Choroid plexus epithelial cell (primary cell): ENCODE data around the gene COL5A2.

ENCODE experiments used
- DNase-seq: peaks from one replicate; pipeline ENCODE4 v3.0.0-alpha.2; 2010; ENCODE audit warnings: low read depth
- H3K4me3 ChIP-seq: 2 replicates; pipeline ENCODE4 v1.5.1; 2011; ENCODE audit warnings: low read depth, mild to moderate bottlenecking, control low read depth, low read length, moderate library complexity
- TF ChIP-seq, protein P1 (sequence below): conservative IDR thresholded peaks from 2 replicates; pipeline ENCODE4 v1.5.1; 2011; ENCODE audit warnings: low read depth, mild to moderate bottlenecking, control low read depth, inconsistent platforms, low read length, moderate library complexity

COL5A2 gene

DNA sequence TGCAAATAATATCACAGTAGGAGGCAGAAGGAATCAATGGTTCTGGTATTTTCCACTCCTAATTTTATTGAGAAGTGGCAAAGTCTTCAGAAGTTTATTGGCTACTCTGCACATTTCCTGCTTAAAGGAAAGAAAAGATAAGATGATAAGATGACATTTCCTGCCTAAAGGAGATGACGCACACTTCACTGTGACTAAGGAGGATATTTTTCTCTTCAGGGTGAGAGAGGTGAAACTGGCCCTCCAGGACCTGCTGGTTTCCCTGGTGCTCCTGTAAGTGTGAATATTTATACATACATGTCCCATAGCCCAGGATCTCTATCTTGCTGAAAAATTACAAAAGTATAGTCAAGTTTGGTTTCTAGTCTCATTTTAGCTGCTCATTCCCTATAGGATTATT lies 177.5 kb downstream of the COL5A2 start:
- TF ChIP-seq, protein P1, sequence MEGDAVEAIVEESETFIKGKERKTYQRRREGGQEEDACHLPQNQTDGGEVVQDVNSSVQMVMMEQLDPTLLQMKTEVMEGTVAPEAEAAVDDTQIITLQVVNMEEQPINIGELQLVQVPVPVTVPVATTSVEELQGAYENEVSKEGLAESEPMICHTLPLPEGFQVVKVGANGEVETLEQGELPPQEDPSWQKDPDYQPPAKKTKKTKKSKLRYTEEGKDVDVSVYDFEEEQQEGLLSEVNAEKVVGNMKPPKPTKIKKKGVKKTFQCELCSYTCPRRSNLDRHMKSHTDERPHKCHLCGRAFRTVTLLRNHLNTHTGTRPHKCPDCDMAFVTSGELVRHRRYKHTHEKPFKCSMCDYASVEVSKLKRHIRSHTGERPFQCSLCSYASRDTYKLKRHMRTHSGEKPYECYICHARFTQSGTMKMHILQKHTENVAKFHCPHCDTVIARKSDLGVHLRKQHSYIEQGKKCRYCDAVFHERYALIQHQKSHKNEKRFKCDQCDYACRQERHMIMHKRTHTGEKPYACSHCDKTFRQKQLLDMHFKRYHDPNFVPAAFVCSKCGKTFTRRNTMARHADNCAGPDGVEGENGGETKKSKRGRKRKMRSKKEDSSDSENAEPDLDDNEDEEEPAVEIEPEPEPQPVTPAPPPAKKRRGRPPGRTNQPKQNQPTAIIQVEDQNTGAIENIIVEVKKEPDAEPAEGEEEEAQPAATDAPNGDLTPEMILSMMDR, result no peak
- H3K4me3 ChIP-seq, result no peak overlapping the region
- peak; percentile 78 for DNase-seq

DNA sequence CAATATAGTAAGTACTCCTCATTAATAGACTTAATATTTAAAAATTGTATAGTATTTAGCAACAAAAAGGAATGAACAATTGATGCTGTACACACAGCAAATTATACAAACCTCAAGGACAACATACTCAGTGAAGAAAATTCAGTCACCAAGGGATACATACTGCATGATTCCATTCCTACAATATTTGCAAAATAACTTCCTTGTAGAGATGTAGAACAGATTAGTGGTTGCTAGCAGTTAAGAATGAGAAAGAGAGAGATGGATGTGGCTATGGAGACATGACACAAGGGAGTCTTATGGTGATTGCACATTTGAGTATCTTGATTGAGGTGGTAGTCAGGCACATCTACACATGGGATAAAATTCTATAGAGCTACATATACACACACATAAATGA lies 179.3 kb downstream of the COL5A2 start:
- no peak overlapping the region for H3K4me3 ChIP-seq
- TF ChIP-seq, protein P1, result no peak

DNA sequence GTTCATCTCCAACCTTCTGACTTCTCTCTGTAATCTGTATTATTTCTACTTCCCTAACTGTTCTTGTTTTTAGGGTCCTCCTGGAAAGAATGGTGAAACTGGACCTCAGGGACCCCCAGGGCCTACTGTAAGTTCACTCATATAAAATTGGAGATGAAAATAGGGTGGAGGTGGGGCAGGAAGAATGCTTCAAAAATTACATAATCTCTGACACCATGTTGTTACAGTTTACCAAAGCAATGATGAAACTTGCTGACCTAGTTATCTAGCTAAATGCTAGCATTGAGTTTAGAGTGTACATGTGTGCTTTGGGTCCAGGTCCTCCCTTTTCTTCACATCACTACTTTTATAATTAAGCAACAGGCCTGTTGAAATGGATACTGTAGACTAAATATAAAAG lies 182.3 kb downstream of the COL5A2 start:
- TF ChIP-seq, protein P1, result no peak
- no peak overlapping the region for H3K4me3 ChIP-seq
- peak; percentile 70 for DNase-seq

More for the DNA sequence above, 179.3 kb downstream of the COL5A2 start:
- no peak for DNase-seq

DNA sequence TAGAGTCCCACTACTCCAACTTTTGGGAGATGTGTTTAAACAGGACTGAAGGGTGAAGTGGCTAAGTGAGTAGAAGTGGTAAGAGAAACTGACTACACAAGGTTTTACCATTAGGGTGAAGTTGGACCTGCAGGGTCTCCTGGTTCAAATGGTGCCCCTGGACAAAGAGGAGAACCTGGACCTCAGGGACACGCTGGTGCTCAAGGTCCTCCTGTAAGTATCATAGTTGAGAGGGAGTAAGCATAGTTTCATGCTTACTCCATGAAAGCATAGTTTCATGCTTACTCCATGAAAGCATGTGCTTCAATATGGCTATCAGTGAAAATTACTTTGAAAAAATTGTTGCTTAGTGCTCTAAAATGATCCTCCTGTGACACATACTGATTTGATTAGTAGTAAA lies 186.3 kb downstream of the COL5A2 start:
- no peak for DNase-seq
- H3K4me3 ChIP-seq, result no peak overlapping the region
- TF ChIP-seq, protein P1, result no peak

DNA sequence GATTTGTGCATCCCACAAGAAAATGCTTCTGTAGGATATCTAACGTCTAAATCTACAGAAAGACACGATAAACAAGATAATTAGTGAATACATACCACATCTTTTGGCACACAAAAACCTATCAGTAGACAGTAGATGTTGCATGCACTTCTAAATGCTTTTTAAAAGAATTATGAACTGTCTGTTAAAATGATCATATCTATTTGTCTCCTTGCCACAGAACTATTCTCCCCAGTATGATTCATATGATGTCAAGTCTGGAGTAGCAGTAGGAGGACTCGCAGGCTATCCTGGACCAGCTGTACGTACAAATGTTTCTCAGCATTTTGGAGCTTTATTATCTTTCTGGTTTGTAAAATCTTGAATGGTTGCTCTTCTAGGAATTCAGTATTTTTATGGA lies 192.7 kb downstream of the COL5A2 start:
- TF ChIP-seq, protein P1, result no peak
- DNase-seq, result peak; percentile 72
- H3K4me3 ChIP-seq, result no peak overlapping the region

DNA sequence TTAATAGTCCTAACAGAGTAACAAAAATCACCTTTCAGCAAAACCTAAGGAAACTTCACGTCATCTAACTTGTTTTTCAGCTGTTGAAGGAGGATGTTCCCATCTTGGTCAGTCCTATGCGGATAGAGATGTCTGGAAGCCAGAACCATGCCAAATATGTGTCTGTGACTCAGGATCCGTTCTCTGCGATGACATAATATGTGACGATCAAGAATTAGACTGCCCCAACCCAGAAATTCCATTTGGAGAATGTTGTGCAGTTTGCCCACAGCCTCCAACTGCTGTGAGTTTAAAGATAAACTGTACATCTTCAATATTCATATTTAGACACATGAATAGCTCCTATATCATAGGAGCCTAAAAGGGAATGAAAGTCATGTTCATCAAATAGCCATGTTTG lies 194.9 kb downstream of the COL5A2 start:
- DNase-seq, result peak; percentile 98
- H3K4me3 ChIP-seq, result no peak overlapping the region
- TF ChIP-seq, protein P1, result no peak

DNA sequence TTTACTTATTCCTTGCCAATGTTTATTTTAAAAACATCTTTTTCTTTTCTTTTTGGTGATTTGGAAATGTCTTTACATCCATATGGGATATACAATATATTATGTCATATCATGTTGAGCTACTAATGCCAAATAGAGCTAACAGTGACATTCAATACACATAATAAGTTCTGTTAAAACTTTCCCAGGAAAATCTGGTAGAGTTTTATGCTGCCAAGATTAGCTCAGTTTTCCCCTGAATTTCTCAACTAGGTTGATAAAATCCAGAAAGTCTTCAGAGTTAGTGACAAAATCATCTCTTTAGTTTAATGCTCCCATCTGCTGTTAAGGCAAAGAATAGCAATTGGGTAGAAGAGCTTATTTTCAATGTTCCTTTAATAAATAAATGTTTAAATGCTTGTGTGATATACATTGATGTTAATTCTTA lies 195.5 kb downstream of the COL5A2 start:
- peak; percentile 65 for DNase-seq
- no peak overlapping the region for H3K4me3 ChIP-seq
- TF ChIP-seq, protein P1, result peak; percentile 40
